Mucosa of stomach (tissue), 1 donor: ENCODE results near the gene DOCK10.

ENCODE experiments used
- H3K27me3 ChIP-seq: one replicate; pipeline ENCODE4 v1.7.0; 2013; ENCODE audit warnings: mild to moderate bottlenecking, low read length; ENCODE audit not compliant: control insufficient read depth, insufficient read depth
- H3K36me3 ChIP-seq: one replicate; pipeline ENCODE4 v1.7.0; 2013; ENCODE audit warnings: low read length; ENCODE audit not compliant: control insufficient read depth, insufficient read depth
- H3K4me1 ChIP-seq: one replicate; pipeline ENCODE4 v1.7.0; 2013; ENCODE audit warnings: mild to moderate bottlenecking, low read length; ENCODE audit not compliant: control insufficient read depth, insufficient read depth
- H3K4me3 ChIP-seq: one replicate; pipeline ENCODE4 v1.7.0; 2013; ENCODE audit warnings: low read length
- H3K9ac ChIP-seq: one replicate; pipeline ENCODE4 v1.7.0; 2013; ENCODE audit warnings: mild to moderate bottlenecking, low read length, moderate library complexity
- H3K9me3 ChIP-seq: one replicate; pipeline ENCODE4 v1.7.0; 2013; ENCODE audit warnings: mild to moderate bottlenecking, low read length, moderate library complexity; ENCODE audit not compliant: control insufficient read depth
- donor health status: Pancreatic carcinoma.

DOCK10 gene

GRCh38 chr2:225025917-225026571, 16.2 kb downstream of the DOCK10 start:
- H3K27me3 ChIP-seq: no peaks in the 10 kb centered on the region
- no peak overlapping the region for H3K4me3 ChIP-seq
- no peaks in the 10 kb centered on the region for H3K9me3 ChIP-seq
- H3K36me3 ChIP-seq: no peaks in the 10 kb centered on the region
- H3K9ac ChIP-seq: no peak overlapping the region
- H3K4me1 ChIP-seq: no peaks in the 10 kb centered on the region

- H3K9me3 ChIP-seq: no peaks in the 10 kb centered on the region
- no peak overlapping the region for H3K4me3 ChIP-seq
- no peaks in the 10 kb centered on the region for H3K4me1 ChIP-seq
- no peaks in the 10 kb centered on the region for H3K36me3 ChIP-seq
- H3K27me3 ChIP-seq: no peaks in the 10 kb centered on the region
- no peak overlapping the region for H3K9ac ChIP-seq
Measured at GRCh38 chr2:225022188-225022587, 20.1 kb downstream of the DOCK10 start.

- Histone ChIP-seq H3K9me3 (no peaks in the 10 kb centered on the region), H3K27me3 (no peaks in the 10 kb centered on the region), H3K9ac (no peak overlapping the region), H3K4me1 (no peaks in the 10 kb centered on the region), H3K36me3 (no peaks in the 10 kb centered on the region), H3K4me3 (no peak overlapping the region)
Measured at GRCh38 chr2:225020168-225020849, 22.0 kb downstream of the DOCK10 start.

- H3K27me3 ChIP-seq: no peaks in the 10 kb centered on the region
- no peaks in the 10 kb centered on the region for H3K9me3 ChIP-seq
- H3K4me3 ChIP-seq: no peak overlapping the region
- no peaks in the 10 kb centered on the region for H3K36me3 ChIP-seq
- H3K4me1 ChIP-seq: no peaks in the 10 kb centered on the region
- no peak overlapping the region for H3K9ac ChIP-seq
Measured at GRCh38 chr2:225019105-225019504, 23.2 kb downstream of the DOCK10 start.

- H3K4me1 ChIP-seq: no peaks in the 10 kb centered on the region
- no peaks in the 10 kb centered on the region for H3K27me3 ChIP-seq
- H3K9ac ChIP-seq: no peak overlapping the region
- no peaks in the 10 kb centered on the region for H3K36me3 ChIP-seq
- no peaks in the 10 kb centered on the region for H3K9me3 ChIP-seq
- no peak overlapping the region for H3K4me3 ChIP-seq
Measured at GRCh38 chr2:225017713-225018112, 24.6 kb downstream of the DOCK10 start.

GRCh38 chr2:225017098-225017685, 25.1 kb downstream of the DOCK10 start:
- H3K36me3 ChIP-seq: no peaks in the 10 kb centered on the region
- H3K4me1 ChIP-seq: no peaks in the 10 kb centered on the region
- H3K27me3 ChIP-seq: no peaks in the 10 kb centered on the region
- H3K4me3 ChIP-seq: no peak overlapping the region
- no peaks in the 10 kb centered on the region for H3K9me3 ChIP-seq
- no peak overlapping the region for H3K9ac ChIP-seq

- Histone ChIP-seq H3K9ac (no peak overlapping the region), H3K4me3 (no peak overlapping the region), H3K36me3 (no peaks in the 10 kb centered on the region), H3K27me3 (no peaks in the 10 kb centered on the region), H3K9me3 (no peaks in the 10 kb centered on the region), H3K4me1 (no peaks in the 10 kb centered on the region)
Measured at GRCh38 chr2:225013425-225014365, 28.6 kb downstream of the DOCK10 start.

GRCh38 chr2:225011585-225011984, 30.7 kb downstream of the DOCK10 start:
- Histone ChIP-seq H3K9me3 (no peaks in the 10 kb centered on the region), H3K27me3 (no peaks in the 10 kb centered on the region), H3K9ac (no peak overlapping the region), H3K4me1 (no peaks in the 10 kb centered on the region), H3K4me3 (no peak overlapping the region), H3K36me3 (no peaks in the 10 kb centered on the region)

GRCh38 chr2:225010804-225011203, 31.5 kb downstream of the DOCK10 start:
- Histone ChIP-seq H3K4me3 (no peak overlapping the region), H3K9me3 (no peaks in the 10 kb centered on the region), H3K27me3 (no peaks in the 10 kb centered on the region), H3K4me1 (no peaks in the 10 kb centered on the region), H3K36me3 (no peaks in the 10 kb centered on the region), H3K9ac (no peak overlapping the region)

- Histone ChIP-seq H3K4me3 (no peak overlapping the region), H3K4me1 (no peaks in the 10 kb centered on the region), H3K9ac (no peak overlapping the region), H3K9me3 (no peaks in the 10 kb centered on the region), H3K27me3 (no peaks in the 10 kb centered on the region), H3K36me3 (no peaks in the 10 kb centered on the region)
Measured at GRCh38 chr2:225009768-225010167, 32.5 kb downstream of the DOCK10 start.

GRCh38 chr2:225008935-225009334, 33.3 kb downstream of the DOCK10 start:
- no peaks in the 10 kb centered on the region for H3K9me3 ChIP-seq
- no peaks in the 10 kb centered on the region for H3K27me3 ChIP-seq
- H3K9ac ChIP-seq: no peak overlapping the region
- H3K4me3 ChIP-seq: no peak overlapping the region
- H3K4me1 ChIP-seq: no peaks in the 10 kb centered on the region
- no peaks in the 10 kb centered on the region for H3K36me3 ChIP-seq
